Naive thymus-derived CD4-positive, alpha-beta T cell (primary cell): ENCODE data around the gene PSMD2. TPM values are rescaled to one million over a fixed set of nuclear protein-coding genes. Genes with fewer than 3 reads are reported as not detected.
"Not testable (repeated sequence)": the region's sequence is repeated elsewhere in the genome, so short reads cannot be mapped to it uniquely, and the experiment has no call there.

ENCODE experiments used
- ATAC-seq: fragments of 150-1000 bp; cut with Tn5 transposase; 2 replicates; pipeline ENCODE4 v1.10.0; 2021; ENCODE audit warnings: mild to moderate bottlenecking, moderate library complexity
- CTCF ChIA-PET: fragments of 350-600 bp; sonication (Branson Sonifier 250); formaldehyde crosslinking; loops from one replicate; lab custom pipeline; 2021; ENCODE audit warnings: antibody characterized with exemption; lab: Charles Lee
- POLR2A ChIA-PET: fragments of 350-600 bp; sonication (Branson Sonifier 250); formaldehyde crosslinking; loops from one replicate; lab custom pipeline; 2021; ENCODE audit warnings: antibody characterized with exemption, inconsistent platforms; lab: Charles Lee
- DNase-seq, 9 donors: peaks; one replicate each; pipeline versions ENCODE4 v3.0.0 to v3.0.0-alpha.2; 2020 to 2022; ENCODE audit warnings: mixed read lengths in 1 of 9
- H3K27ac ChIP-seq: one replicate; pipeline ENCODE4 v1.7.0; 2013; ENCODE audit warnings: mild to moderate bottlenecking, low read depth, low read length, moderate library complexity
- H3K27me3 ChIP-seq, 2 donors: one replicate each; pipeline ENCODE4 v1.7.0; 2013; ENCODE audit warnings: low read length in 2 of 2, mild to moderate bottlenecking in 2 of 2, moderate library complexity in 2 of 2; ENCODE audit not compliant: control insufficient read depth in 2 of 2, insufficient read depth in 2 of 2
- H3K36me3 ChIP-seq, 3 experiments: 1 replicate in 2 of 3; 2 replicates in 1 of 3; pipeline ENCODE4 v1.7.0; 2013; ENCODE audit warnings: low read length in 3 of 3, mild to moderate bottlenecking in 3 of 3, moderate library complexity in 1 of 3; ENCODE audit not compliant: insufficient read depth in 3 of 3, control insufficient read depth in 2 of 3
- H3K4me1 ChIP-seq, 2 donors: one replicate each; pipeline ENCODE4 v1.7.0; 2013; ENCODE audit warnings: low read length in 2 of 2, mild to moderate bottlenecking in 2 of 2, moderate library complexity in 1 of 2; ENCODE audit not compliant: control insufficient read depth in 2 of 2, insufficient read depth in 2 of 2
- H3K4me3 ChIP-seq: 2 replicates; pipeline ENCODE4 v1.7.0; 2013; ENCODE audit warnings: mild to moderate bottlenecking, low read length
- H3K9me3 ChIP-seq, 3 experiments: 1 replicate in 2 of 3; 2 replicates in 1 of 3; pipeline ENCODE4 v1.7.0; 2013; ENCODE audit warnings: low read length in 3 of 3; ENCODE audit not compliant: control insufficient read depth in 2 of 3
- H3K27ac Mint-ChIP-seq, 9 donors: one replicate each; pipeline ENCODE4 v1.8.0; 2020 to 2022; ENCODE audit warnings: mixed read lengths in 9 of 9, mild to moderate bottlenecking in 8 of 9, moderate library complexity in 5 of 9, inconsistent platforms in 2 of 9
- H3K27me3 Mint-ChIP-seq, 5 donors: one replicate each; pipeline ENCODE4 v1.8.0; 2021 to 2022; ENCODE audit warnings: mixed read lengths in 5 of 5, mild to moderate bottlenecking in 1 of 5
- H3K36me3 Mint-ChIP-seq, 5 donors: one replicate each; pipeline ENCODE4 v1.8.0; 2020 to 2022; ENCODE audit warnings: mixed read lengths in 5 of 5, mild to moderate bottlenecking in 3 of 5, inconsistent platforms in 1 of 5
- H3K4me1 Mint-ChIP-seq, 7 donors: one replicate each; pipeline ENCODE4 v1.8.0; 2020 to 2022; ENCODE audit warnings: mixed read lengths in 7 of 7, mild to moderate bottlenecking in 3 of 7, inconsistent platforms in 1 of 7
- H3K4me3 Mint-ChIP-seq, 10 donors: one replicate each; pipeline ENCODE4 v1.8.0; 2020 to 2022; ENCODE audit warnings: mild to moderate bottlenecking in 10 of 10, mixed read lengths in 10 of 10, moderate library complexity in 6 of 10, inconsistent platforms in 2 of 10
- H3K9me3 Mint-ChIP-seq, 11 donors: one replicate each; pipeline ENCODE4 v1.8.0; 2020 to 2022; ENCODE audit warnings: mixed read lengths in 11 of 11, mild to moderate bottlenecking in 4 of 11, inconsistent platforms in 1 of 11, moderate library complexity in 1 of 11
- intact Hi-C, 2 donors: fragments of 100-400 bp; cut with micrococcal nuclease; formaldehyde crosslinking; loops; one replicate each; pipeline ENCODE4 v1.15.1; 2023
- polyA plus RNA-seq, 2 donors: library from polyadenylated mRNA; unstranded; fragments of 300-500 nt; fragmentation: Illumina TruSeq; gene quantifications; one replicate each; pipeline ENCODE4 v1.2.3, GENCODE V29; 2021
- total RNA-seq, 6 experiments: library from RNA in 5 of 6; stranded (reverse) in 5 of 6; gene quantifications; 1 replicate in 5 of 6; 2 replicates in 1 of 6; pipeline ENCODE4 v1.2.3 and lab custom pipeline; 2021 to 2026

PSMD2 gene
- total and polyA plus RNA-seq, 7 experiments from 2014 or later = 139 to 204 (median 150) TPM

GRCh38 chr3:184337399-184337714 lies 38.3 kb downstream of the PSMD2 start, which contains the start of gene FAM131A:
FAM131A (plus strand) TSS chr3:184337600; CDS start chr3:184337631, 31 bp downstream.
- DNase-seq (no peak), ATAC-seq (no peak)
- no peaks in the 10 kb centered on the region for H3K9me3 ChIP-seq
- CTCF ChIA-PET = interaction anchor here (0.5 to 0.9 kb wide), 4 partner anchors 100 to 441 kb away, joined by 3 to 4 read pairs (median 4); no protein-coding TSS in a partner anchor
- peak within 1 kb of the TSS; percentile 66 for H3K4me3 ChIP-seq
- H3K36me3 ChIP-seq = peaks cover 2 to 30% (median 9%) of the 10 kb centered on the region in 3 experiments
- H3K27me3 Mint-ChIP-seq = no peaks in the 10 kb centered on the region
- peak within 1 kb of the TSS; percentile 96 for H3K27ac ChIP-seq
- intact Hi-C loops = no loop called here
- peaks cover 0 to 11% (median 5%) of the 10 kb centered on the region in 5 donors for H3K36me3 Mint-ChIP-seq
- H3K4me3 Mint-ChIP-seq = peak within 1 kb of the TSS; percentile 88 to 96 (median 92)
- POLR2A ChIA-PET = interaction anchor here (0.7 kb wide), 1 partner anchor 22 kb away, joined by 3 read pairs; no protein-coding TSS in a partner anchor
- peaks cover 8 to 10% of the 10 kb centered on the region in 2 donors for H3K4me1 ChIP-seq
- peaks cover 18 to 58% (median 25%) of the 10 kb centered on the region in 7 donors for H3K4me1 Mint-ChIP-seq
- H3K9me3 Mint-ChIP-seq = peaks cover 0 to 3% (median 0%) of the 10 kb centered on the region in 11 donors
- H3K27me3 ChIP-seq = no peaks in the 10 kb centered on the region
- peak within 1 kb of the TSS; percentile 71 to 97 (median 91) for H3K27ac Mint-ChIP-seq

- no peak overlapping the region for H3K27ac ChIP-seq
- CTCF ChIA-PET = interaction anchor here (0.9 kb wide), 1 partner anchor 206 kb away, joined by 4 read pairs; no protein-coding TSS in a partner anchor
- Mint-ChIP-seq H3K36me3 (peaks cover 0 to 7% (median 1%) of the 10 kb centered on the region in 5 donors), H3K27ac (peak overlapping the region in 3 of 9 donors; percentile 48 to 97 (median 51)), H3K9me3 (peaks cover 0 to 3% (median 0%) of the 10 kb centered on the region in 11 donors), H3K4me1 (peaks cover 18 to 52% (median 25%) of the 10 kb centered on the region in 7 donors), H3K4me3 (peak overlapping the region; percentile 0 to 93 (median 42)), H3K27me3 (no peaks in the 10 kb centered on the region)
- H3K36me3 ChIP-seq = peaks cover 0 to 30% (median 3%) of the 10 kb centered on the region in 3 experiments
- no peaks in the 10 kb centered on the region for H3K27me3 ChIP-seq
- no peaks in the 10 kb centered on the region for H3K9me3 ChIP-seq
- peaks cover 8 to 10% of the 10 kb centered on the region in 2 donors for H3K4me1 ChIP-seq
- H3K4me3 ChIP-seq = no peak overlapping the region
- POLR2A ChIA-PET = no interaction called here
- ATAC-seq (no peak), DNase-seq (no peak)
- intact Hi-C loops = no loop called here
Observed at GRCh38 chr3:184337981-184338380, 38.9 kb downstream of the PSMD2 start.

GRCh38 chr3:184338511-184338945 lies 39.5 kb downstream of the PSMD2 start:
- ChIA-PET POLR2A (no interaction called here), CTCF (no interaction called here)
- no peaks in the 10 kb centered on the region for H3K27me3 ChIP-seq
- peaks cover 0 to 30% (median 0%) of the 10 kb centered on the region in 3 experiments for H3K36me3 ChIP-seq
- Mint-ChIP-seq H3K27ac (peak overlapping the region in 1 of 9 donors; percentile 97), H3K4me1 (peaks cover 18 to 47% (median 25%) of the 10 kb centered on the region in 7 donors), H3K9me3 (peaks cover 0 to 3% (median 0%) of the 10 kb centered on the region in 11 donors), H3K36me3 (peaks cover 0 to 7% (median 0%) of the 10 kb centered on the region in 5 donors), H3K4me3 (peak overlapping the region in 3 of 10 donors; percentile 11 to 57 (median 16)), H3K27me3 (no peaks in the 10 kb centered on the region)
- H3K9me3 ChIP-seq = no peaks in the 10 kb centered on the region
- ATAC-seq (no peak), DNase-seq (no peak)
- no peak overlapping the region for H3K4me3 ChIP-seq
- no peak overlapping the region for H3K27ac ChIP-seq
- intact Hi-C loops = no loop called here
- H3K4me1 ChIP-seq = peaks cover 8 to 10% of the 10 kb centered on the region in 2 donors

- POLR2A ChIA-PET = no interaction called here
- intact Hi-C loops = no loop called here
- H3K4me3 Mint-ChIP-seq = peak overlapping the region in 3 of 10 donors; percentile 11 to 32 (median 16)
Observed at GRCh38 chr3:184339001-184339400, 40.0 kb downstream of the PSMD2 start.

GRCh38 chr3:184339451-184340135 lies 40.6 kb downstream of the PSMD2 start:
- H3K36me3 ChIP-seq = peaks cover 0 to 28% (median 0%) of the 10 kb centered on the region in 3 experiments
- H3K4me1 ChIP-seq, H3K9me3 ChIP-seq, H3K27me3 Mint-ChIP-seq, H3K27ac ChIP-seq, H3K9me3 Mint-ChIP-seq, H3K27ac Mint-ChIP-seq, POLR2A ChIA-PET, ATAC-seq, H3K4me3 ChIP-seq, intact Hi-C loops, H3K4me3 Mint-ChIP-seq, H3K27me3 ChIP-seq, H3K36me3 Mint-ChIP-seq, CTCF ChIA-PET, DNase-seq: not testable (repeated sequence)
- H3K4me1 Mint-ChIP-seq = peaks cover 18 to 37% (median 25%) of the 10 kb centered on the region in 7 donors

More at GRCh38 chr3:184339001-184339400, 40.0 kb downstream of the PSMD2 start:
- Histone ChIP-seq H3K27me3 (no peaks in the 10 kb centered on the region), H3K9me3 (no peaks in the 10 kb centered on the region), H3K27ac (no peak overlapping the region), H3K36me3 (peaks cover 0 to 27% (median 0%) of the 10 kb centered on the region in 3 experiments), H3K4me3 (no peak overlapping the region), H3K4me1 (peaks cover 8 to 10% of the 10 kb centered on the region in 2 donors)
- Mint-ChIP-seq H3K27me3 (no peaks in the 10 kb centered on the region), H3K4me1 (peaks cover 18 to 42% (median 25%) of the 10 kb centered on the region in 7 donors), H3K9me3 (peaks cover 0 to 3% (median 0%) of the 10 kb centered on the region in 11 donors), H3K27ac (peak overlapping the region in 1 of 9 donors; percentile 70), H3K36me3 (peaks cover 0 to 8% (median 0%) of the 10 kb centered on the region in 5 donors)
- DNase-seq (no peak), ATAC-seq (no peak)
- CTCF ChIA-PET = no interaction called here

- Histone ChIP-seq H3K4me1 (peaks cover under 1 to 4% of the 10 kb centered on the region in 2 donors), H3K36me3 (peaks cover 0 to 24% (median 0%) of the 10 kb centered on the region in 3 experiments), H3K27ac (no peak overlapping the region), H3K4me3 (no peak overlapping the region), H3K9me3 (no peaks in the 10 kb centered on the region), H3K27me3 (no peaks in the 10 kb centered on the region)
- ATAC-seq = no peak
- Mint-ChIP-seq H3K36me3 (peaks cover 0 to 8% (median 0%) of the 10 kb centered on the region in 5 donors), H3K9me3 (no peaks in the 10 kb centered on the region), H3K27me3 (no peaks in the 10 kb centered on the region), H3K27ac (no peak overlapping the region), H3K4me3 (no peak overlapping the region), H3K4me1 (peaks cover 11 to 23% (median 15%) of the 10 kb centered on the region in 7 donors)
- ChIA-PET CTCF (no interaction called here), POLR2A (interaction anchor here (0.6 kb wide), 1 partner anchor 15 kb away, joined by 3 read pairs; no protein-coding TSS in a partner anchor)
- no peak for DNase-seq
- intact Hi-C loops = no loop called here
Observed at GRCh38 chr3:184341925-184342324, 42.9 kb downstream of the PSMD2 start.
